ENCODE measurements around the gene PYGO1.
"Not testable (repeated sequence)": the region's sequence is repeated elsewhere in the genome, so short reads cannot be mapped to it uniquely, and the experiment has no call there.

The PYGO1 gene

DNA sequence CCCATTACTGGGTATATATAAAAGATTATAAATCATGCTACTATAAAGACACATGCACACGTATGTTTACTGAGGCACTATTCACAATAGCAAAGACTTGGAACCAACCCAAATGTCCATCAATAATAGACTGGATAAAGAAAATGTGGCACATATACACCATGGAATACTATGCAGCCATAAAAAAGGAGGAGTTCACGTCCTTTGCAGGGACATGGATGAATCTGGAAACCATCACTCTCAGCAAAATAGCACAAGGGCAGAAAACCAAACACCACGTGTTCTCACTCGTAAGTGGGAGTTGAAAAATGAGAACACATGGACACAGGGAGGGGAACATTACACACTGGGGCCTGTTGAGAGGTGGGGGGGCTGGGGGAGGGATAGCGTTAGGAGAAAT lies 82.7 kb downstream of the PYGO1 start:
- DNase-seq, result not testable (repeated sequence)

- no peak for DNase-seq
Measured at GRCh38 chr15:55499151-55499550, 89.0 kb downstream of the PYGO1 start.

- DNase-seq, result peak; percentile 94
Measured at GRCh38 chr15:55498109-55498938, 89.8 kb downstream of the PYGO1 start.

- DNase-seq, result no peak
Measured at GRCh38 chr15:55496716-55497115, 91.4 kb downstream of the PYGO1 start.

- no peak for DNase-seq
Measured at GRCh38 chr15:55494931-55495330, 93.2 kb downstream of the PYGO1 start.

DNA sequence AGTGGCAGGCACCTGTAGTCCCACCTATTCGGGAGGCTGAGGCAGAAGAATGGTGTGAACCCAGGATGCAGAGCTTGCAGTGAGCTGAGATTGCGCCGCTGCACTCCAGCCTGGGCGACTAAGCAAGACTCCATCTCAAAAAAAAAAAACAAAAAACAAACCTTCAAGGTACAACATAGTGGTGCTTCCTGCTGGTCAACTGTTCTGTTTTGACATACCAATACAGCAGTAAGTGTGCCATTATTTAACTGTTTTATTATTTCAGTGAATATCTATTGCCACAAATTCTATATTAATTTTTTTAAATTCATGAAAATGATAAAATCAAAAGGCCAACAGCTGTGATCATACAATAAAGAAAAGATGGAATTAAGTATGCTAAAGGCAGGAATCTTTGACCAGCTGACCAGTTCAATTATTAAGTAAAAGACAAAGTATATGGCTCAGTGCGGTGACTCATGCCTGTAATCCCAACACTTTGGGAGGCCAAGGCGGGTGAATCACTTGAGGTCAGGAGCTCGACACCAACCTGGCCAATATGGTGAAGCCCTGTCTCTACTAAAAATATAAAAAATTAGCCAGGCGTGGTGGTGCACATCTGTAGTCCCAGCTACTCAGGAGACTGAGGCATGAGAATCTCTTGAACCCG lies 99.1 kb downstream of the PYGO1 start:
- DNase-seq, result peak; percentile 63

Measured in islet precursor cell (in vitro differentiated cells).